ENCODE data around the gene SCYL1.

Gene SCYL1

GRCh38 chr11:65493367-65494176 is 31.3 kb upstream of the SCYL1 start:
- DNase-seq: no peak

GRCh38 chr11:65496304-65497140 is 28.4 kb upstream of the SCYL1 start:
- DNase-seq: no peak

GRCh38 chr11:65497141-65498041 is 27.5 kb upstream of the SCYL1 start:
- peak; percentile 98 for DNase-seq

DNA sequence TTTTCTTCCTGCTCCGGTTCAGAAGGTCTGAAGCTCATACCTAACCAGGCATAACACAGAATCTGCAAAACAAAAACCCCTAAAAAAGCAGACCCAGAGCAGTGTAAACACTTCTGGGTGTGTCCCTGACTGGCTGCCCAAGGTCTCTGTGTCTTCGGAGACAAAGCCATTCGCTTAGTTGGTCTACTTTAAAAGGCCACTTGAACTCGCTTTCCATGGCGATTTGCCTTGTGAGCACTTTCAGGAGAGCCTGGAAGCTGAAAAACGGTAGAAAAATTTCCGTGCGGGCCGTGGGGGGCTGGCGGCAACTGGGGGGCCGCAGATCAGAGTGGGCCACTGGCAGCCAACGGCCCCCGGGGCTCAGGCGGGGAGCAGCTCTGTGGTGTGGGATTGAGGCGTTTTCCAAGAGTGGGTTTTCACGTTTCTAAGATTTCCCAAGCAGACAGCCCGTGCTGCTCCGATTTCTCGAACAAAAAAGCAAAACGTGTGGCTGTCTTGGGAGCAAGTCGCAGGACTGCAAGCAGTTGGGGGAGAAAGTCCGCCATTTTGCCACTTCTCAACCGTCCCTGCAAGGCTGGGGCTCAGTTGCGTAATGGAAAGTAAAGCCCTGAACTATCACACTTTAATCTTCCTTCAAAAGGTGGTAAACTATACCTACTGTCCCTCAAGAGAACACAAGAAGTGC is 26.7 kb upstream of the SCYL1 start:
- peak; percentile 72 for DNase-seq

DNA sequence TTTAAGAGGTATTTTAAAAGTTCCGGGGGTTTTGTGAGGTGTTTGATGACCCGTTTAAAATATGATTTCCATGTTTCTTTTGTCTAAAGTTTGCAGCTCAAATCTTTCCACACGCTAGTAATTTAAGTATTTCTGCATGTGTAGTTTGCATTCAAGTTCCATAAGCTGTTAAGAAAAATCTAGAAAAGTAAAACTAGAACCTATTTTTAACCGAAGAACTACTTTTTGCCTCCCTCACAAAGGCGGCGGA is 26.2 kb upstream of the SCYL1 start:
- no peak for DNase-seq

GRCh38 chr11:65498977-65499712 is 25.7 kb upstream of the SCYL1 start, which contains the start of gene MALAT1:
Gene MALAT1, plus strand, starts transcription at chr11:65499045.
- peak; percentile 93 for DNase-seq

DNA sequence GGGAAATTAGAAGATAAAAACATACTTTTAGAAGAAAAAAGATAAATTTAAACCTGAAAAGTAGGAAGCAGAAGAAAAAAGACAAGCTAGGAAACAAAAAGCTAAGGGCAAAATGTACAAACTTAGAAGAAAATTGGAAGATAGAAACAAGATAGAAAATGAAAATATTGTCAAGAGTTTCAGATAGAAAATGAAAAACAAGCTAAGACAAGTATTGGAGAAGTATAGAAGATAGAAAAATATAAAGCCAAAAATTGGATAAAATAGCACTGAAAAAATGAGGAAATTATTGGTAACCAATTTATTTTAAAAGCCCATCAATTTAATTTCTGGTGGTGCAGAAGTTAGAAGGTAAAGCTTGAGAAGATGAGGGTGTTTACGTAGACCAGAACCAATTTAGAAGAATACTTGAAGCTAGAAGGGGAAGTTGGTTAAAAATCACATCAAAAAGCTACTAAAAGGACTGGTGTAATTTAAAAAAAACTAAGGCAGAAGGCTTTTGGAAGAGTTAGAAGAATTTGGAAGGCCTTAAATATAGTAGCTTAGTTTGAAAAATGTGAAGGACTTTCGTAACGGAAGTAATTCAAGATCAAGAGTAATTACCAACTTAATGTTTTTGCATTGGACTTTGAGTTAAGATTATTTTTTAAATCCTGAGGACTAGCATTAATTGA is 25.0 kb upstream of the SCYL1 start:
- DNase-seq: no peak

GRCh38 chr11:65500387-65501185 is 24.3 kb upstream of the SCYL1 start:
- DNase-seq: no peak

DNA sequence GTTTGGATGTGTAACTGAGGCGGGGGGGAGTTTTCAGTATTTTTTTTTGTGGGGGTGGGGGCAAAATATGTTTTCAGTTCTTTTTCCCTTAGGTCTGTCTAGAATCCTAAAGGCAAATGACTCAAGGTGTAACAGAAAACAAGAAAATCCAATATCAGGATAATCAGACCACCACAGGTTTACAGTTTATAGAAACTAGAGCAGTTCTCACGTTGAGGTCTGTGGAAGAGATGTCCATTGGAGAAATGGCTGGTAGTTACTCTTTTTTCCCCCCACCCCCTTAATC is 23.8 kb upstream of the SCYL1 start:
- no peak for DNase-seq

DNA sequence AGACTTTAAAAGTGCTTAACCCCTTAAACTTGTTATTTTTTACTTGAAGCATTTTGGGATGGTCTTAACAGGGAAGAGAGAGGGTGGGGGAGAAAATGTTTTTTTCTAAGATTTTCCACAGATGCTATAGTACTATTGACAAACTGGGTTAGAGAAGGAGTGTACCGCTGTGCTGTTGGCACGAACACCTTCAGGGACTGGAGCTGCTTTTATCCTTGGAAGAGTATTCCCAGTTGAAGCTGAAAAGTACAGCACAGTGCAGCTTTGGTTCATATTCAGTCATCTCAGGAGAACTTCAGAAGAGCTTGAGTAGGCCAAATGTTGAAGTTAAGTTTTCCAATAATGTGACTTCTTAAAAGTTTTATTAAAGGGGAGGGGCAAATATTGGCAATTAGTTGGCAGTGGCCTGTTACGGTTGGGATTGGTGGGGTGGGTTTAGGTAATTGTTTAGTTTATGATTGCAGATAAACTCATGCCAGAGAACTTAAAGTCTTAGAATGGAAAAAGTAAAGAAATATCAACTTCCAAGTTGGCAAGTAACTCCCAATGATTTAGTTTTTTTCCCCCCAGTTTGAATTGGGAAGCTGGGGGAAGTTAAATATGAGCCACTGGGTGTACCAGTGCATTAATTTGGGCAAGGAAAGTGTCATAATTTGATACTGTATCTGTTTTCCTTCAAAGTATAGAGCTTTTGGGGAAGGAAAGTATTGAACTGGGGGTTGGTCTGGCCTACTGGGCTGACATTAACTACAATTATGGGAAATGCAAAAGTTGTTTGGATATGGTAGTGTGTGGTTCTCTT is 23.2 kb upstream of the SCYL1 start:
- no peak for DNase-seq

GRCh38 chr11:65502274-65502554 is 22.7 kb upstream of the SCYL1 start:
- no peak for DNase-seq

- no peak for DNase-seq
These were observed 22.1 kb upstream of the SCYL1 start for GRCh38 chr11:65502555-65503367.

DNA sequence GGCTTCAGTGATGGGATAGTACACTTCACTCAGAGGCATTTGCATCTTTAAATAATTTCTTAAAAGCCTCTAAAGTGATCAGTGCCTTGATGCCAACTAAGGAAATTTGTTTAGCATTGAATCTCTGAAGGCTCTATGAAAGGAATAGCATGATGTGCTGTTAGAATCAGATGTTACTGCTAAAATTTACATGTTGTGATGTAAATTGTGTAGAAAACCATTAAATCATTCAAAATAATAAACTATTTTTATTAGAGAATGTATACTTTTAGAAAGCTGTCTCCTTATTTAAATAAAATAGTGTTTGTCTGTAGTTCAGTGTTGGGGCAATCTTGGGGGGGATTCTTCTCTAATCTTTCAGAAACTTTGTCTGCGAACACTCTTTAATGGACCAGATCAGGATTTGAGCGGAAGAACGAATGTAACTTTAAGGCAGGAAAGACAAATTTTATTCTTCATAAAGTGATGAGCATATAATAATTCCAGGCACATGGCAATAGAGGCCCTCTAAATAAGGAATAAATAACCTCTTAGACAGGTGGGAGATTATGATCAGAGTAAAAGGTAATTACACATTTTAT is 21.4 kb upstream of the SCYL1 start:
- no peak for DNase-seq

GRCh38 chr11:65503949-65504673 is 20.8 kb upstream of the SCYL1 start:
- DNase-seq: no peak

DNA sequence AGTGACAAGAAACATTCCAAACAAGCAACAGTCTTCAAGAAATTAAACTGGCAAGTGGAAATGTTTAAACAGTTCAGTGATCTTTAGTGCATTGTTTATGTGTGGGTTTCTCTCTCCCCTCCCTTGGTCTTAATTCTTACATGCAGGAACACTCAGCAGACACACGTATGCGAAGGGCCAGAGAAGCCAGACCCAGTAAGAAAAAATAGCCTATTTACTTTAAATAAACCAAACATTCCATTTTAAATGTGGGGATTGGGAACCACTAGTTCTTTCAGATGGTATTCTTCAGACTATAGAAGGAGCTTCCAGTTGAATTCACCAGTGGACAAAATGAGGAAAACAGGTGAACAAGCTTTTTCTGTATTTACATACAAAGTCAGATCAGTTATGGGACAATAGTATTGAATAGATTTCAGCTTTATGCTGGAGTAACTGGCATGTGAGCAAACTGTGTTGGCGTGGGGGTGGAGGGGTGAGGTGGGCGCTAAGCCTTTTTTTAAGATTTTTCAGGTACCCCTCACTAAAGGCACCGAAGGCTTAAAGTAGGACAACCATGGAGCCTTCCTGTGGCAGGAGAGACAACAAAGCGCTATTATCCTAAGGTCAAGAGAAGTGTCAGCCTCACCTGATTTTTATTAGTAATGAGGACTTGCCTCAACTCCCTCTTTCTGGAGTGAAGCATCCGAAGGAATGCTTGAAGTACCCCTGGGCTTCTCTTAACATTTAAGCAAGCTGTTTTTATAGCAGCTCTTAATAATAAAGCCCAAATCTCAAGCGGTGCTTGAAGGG is 20.0 kb upstream of the SCYL1 start:
- DNase-seq: no peak

DNA sequence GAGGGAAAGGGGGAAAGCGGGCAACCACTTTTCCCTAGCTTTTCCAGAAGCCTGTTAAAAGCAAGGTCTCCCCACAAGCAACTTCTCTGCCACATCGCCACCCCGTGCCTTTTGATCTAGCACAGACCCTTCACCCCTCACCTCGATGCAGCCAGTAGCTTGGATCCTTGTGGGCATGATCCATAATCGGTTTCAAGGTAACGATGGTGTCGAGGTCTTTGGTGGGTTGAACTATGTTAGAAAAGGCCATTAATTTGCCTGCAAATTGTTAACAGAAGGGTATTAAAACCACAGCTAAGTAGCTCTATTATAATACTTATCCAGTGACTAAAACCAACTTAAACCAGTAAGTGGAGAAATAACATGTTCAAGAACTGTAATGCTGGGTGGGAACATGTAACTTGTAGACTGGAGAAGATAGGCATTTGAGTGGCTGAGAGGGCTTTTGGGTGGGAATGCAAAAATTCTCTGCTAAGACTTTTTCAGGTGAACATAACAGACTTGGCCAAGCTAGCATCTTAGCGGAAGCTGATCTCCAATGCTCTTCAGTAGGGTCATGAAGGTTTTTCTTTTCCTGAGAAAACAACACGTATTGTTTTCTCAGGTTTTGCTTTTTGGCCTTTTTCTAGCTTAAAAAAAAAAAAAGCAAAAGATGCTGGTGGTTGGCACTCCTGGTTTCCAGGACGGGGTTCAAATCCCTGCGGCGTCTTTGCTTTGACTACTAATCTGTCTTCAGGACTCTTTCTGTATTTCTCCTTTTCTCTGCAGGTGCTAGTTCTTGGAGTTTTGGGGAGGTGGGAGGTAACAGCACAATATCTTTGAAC is 19.2 kb upstream of the SCYL1 start:
- DNase-seq: no peak
